Measurements from ENCODE around the gene SLC25A24.
"Not testable (repeated sequence)": the region's sequence is repeated elsewhere in the genome, so short reads cannot be mapped to it uniquely, and the experiment has no call there.

DNA sequence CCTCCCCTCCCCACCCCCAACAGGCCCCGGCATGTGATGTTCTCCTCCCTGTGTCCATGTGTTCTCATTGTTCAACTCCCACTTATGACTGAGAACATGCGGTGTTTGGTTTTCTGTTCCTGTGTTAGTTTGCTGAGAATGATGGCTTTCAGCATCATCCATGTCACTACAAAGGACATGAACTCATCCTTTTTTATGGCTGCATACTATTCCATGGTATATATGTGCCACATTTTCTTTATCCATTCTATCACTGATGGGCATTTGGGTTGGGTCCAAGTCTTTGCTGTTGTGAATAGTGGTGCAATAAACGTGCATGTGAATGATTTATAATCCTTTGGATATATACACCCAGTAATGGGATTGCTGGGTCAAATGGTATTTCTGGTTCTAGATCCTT lies 3.4 kb upstream of the SLC25A24 start:
- TF ChIP-seq CTCF (IDR thresholded peaks at IDR 0.05; ENCODE audit: low read length); EZH2 (IDR thresholded peaks at IDR 0.05; ENCODE audit: borderline replicate concordance, low read length): not testable (repeated sequence)

All from OCI-LY1 (cell line).